ENCODE results near the gene MORF4L2.

Gene MORF4L2

DNA sequence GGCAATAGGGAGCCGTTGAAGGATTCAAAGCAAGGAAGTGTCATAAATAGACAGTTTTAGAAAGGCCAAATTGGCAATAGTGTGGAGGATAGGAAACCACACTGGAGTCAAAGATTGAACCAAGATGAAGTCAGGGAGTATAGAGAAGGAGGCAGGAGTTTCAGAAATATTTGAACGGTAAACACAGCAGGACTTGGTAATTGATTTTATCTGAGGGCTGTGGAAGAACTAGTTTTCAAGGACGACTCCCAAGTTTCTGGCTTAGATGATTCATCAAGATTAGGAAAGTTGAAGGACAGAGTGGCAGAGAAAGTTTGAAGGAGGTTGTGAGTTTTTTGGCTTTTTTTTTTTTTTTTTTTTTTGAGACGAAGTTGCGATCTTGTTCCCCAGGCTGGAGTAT is 12.7 kb upstream of the MORF4L2 start:
- Mint-ChIP-seq H3K36me3 (peaks cover 3% of the 10 kb centered on the region), H3K27ac (no peak overlapping the region), H3K4me1 (no peaks in the 10 kb centered on the region), H3K27me3 (peaks cover 5% of the 10 kb centered on the region), H3K4me3 (no peak overlapping the region), H3K9me3 (peaks cover 2% of the 10 kb centered on the region)
- no peak for DNase-seq (ENCODE audit: low spot score in 2 of 2)
- no peak for ATAC-seq (ENCODE audit: low read depth)

DNA sequence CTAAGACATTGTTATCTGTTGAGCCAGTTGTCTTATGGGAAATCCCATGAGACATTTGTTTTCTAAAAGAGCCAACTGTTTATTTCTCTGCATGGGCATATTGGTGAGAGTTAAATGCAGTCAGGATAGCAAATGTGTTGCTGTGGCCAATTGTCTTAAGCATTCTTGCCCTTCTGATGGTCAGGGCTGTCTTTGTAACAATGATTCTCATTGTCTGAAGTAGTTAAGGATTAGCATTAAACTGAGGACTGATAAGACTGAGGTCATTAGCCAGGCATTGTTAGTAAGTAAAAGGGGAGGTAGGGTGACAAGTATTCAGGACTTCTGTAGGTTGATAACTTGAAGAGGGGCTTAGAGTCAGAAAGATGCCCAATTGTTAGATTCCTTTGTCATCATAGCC is 11.2 kb upstream of the MORF4L2 start:
- no peaks in the 10 kb centered on the region for H3K4me1 Mint-ChIP-seq
- ATAC-seq (ENCODE audit: low read depth) = no peak
- H3K27me3 Mint-ChIP-seq = peaks cover 5% of the 10 kb centered on the region
- no peak overlapping the region for H3K4me3 Mint-ChIP-seq
- H3K9me3 Mint-ChIP-seq = peaks cover 2% of the 10 kb centered on the region
- H3K36me3 Mint-ChIP-seq = peaks cover 3% of the 10 kb centered on the region
- DNase-seq (ENCODE audit: low spot score in 2 of 2) = no peak
- H3K27ac Mint-ChIP-seq = no peak overlapping the region

DNA sequence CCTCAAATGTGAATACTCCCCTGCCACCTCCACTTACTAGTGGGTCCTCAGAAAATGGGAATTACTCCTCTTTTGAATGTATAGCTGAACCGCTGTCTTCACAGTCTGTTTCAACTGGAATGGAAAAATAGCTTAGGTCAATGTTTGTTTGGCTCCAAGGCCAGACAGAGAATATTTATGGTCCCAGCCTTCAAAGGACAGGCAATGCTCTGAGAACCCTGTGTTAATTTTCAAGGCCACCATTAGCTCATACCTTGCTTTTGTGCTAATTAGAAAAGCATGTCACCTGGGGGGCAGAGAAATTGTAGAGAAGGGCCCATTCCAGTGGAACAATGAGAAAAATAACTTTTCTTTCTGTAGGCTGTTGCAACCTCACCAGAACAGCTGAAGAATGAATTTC is 4.6 kb upstream of the MORF4L2 start:
- no peak for ATAC-seq (ENCODE audit: low read depth)
- H3K4me3 Mint-ChIP-seq = no peak overlapping the region
- H3K9me3 Mint-ChIP-seq = no peaks in the 10 kb centered on the region
- DNase-seq (ENCODE audit: low spot score in 2 of 2) = no peak
- H3K27ac Mint-ChIP-seq = no peak overlapping the region
- H3K36me3 Mint-ChIP-seq = no peaks in the 10 kb centered on the region
- H3K27me3 Mint-ChIP-seq = no peaks in the 10 kb centered on the region
- no peaks in the 10 kb centered on the region for H3K4me1 Mint-ChIP-seq

GRCh38 chrX:103688946-103689345 is 2.4 kb upstream of the MORF4L2 start:
- Mint-ChIP-seq H3K4me3 (peak overlapping the region; percentile 32), H3K9me3 (no peaks in the 10 kb centered on the region), H3K27ac (no peak overlapping the region), H3K4me1 (no peaks in the 10 kb centered on the region), H3K36me3 (peaks cover under 1% of the 10 kb centered on the region), H3K27me3 (no peaks in the 10 kb centered on the region)
- no peak for DNase-seq (ENCODE audit: low spot score in 2 of 2)
- ATAC-seq (ENCODE audit: low read depth) = no peak

GRCh38 chrX:103687696-103688201 is 1.2 kb upstream of the MORF4L2 start:
- Mint-ChIP-seq H3K4me1 (no peaks in the 10 kb centered on the region), H3K4me3 (no peak overlapping the region), H3K27ac (no peak overlapping the region), H3K9me3 (no peaks in the 10 kb centered on the region), H3K36me3 (peaks cover 4% of the 10 kb centered on the region), H3K27me3 (no peaks in the 10 kb centered on the region)
- ATAC-seq (ENCODE audit: low read depth) (no peak), DNase-seq (ENCODE audit: low spot score in 2 of 2) (peak; percentile 17 to 35)

- no peaks in the 10 kb centered on the region for H3K9me3 Mint-ChIP-seq
- H3K4me1 Mint-ChIP-seq = no peaks in the 10 kb centered on the region
- ATAC-seq (ENCODE audit: low read depth) (peak; percentile 64), DNase-seq (ENCODE audit: low spot score in 2 of 2) (peak; percentile 82 to 84)
- no peak overlapping the region for H3K4me3 Mint-ChIP-seq
- H3K36me3 Mint-ChIP-seq = peaks cover 4% of the 10 kb centered on the region
- no peak overlapping the region for H3K27ac Mint-ChIP-seq
- no peaks in the 10 kb centered on the region for H3K27me3 Mint-ChIP-seq
Observed at GRCh38 chrX:103687073-103687695, 685 bp upstream of the MORF4L2 start.

- Mint-ChIP-seq H3K4me1 (no peaks in the 10 kb centered on the region), H3K9me3 (no peaks in the 10 kb centered on the region), H3K27me3 (no peaks in the 10 kb centered on the region), H3K36me3 (peaks cover 4% of the 10 kb centered on the region), H3K27ac (no peak overlapping the region), H3K4me3 (peak overlapping the region; percentile 68)
- DNase-seq (ENCODE audit: low spot score in 2 of 2) (no peak), ATAC-seq (ENCODE audit: low read depth) (no peak)
Observed at GRCh38 chrX:103685396-103685795, 1.1 kb downstream of the MORF4L2 start.

DNA sequence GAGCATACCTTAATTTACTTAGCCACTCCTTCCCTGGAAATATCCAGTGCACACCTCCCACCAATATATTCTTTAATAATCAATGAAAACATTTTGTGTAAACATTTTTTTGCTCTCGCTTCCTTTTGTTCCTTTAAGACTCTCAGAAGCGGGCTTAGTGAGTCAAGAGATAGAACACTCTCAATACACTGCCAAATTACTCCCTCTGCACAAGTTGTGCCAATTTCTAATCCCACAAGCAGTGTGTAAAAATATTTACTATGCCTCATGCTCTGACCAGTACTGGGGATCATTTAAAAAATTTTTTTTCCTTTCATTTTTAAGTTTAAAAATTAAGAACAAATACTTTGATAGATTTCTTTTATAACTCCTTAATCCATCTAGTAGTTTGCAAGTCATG is 5.1 kb downstream of the MORF4L2 start:
- Mint-ChIP-seq H3K27ac (no peak overlapping the region), H3K4me1 (no peaks in the 10 kb centered on the region), H3K27me3 (no peaks in the 10 kb centered on the region), H3K4me3 (no peak overlapping the region), H3K36me3 (peaks cover 22% of the 10 kb centered on the region), H3K9me3 (no peaks in the 10 kb centered on the region)
- DNase-seq (ENCODE audit: low spot score in 2 of 2) (no peak), ATAC-seq (ENCODE audit: low read depth) (no peak)

DNA sequence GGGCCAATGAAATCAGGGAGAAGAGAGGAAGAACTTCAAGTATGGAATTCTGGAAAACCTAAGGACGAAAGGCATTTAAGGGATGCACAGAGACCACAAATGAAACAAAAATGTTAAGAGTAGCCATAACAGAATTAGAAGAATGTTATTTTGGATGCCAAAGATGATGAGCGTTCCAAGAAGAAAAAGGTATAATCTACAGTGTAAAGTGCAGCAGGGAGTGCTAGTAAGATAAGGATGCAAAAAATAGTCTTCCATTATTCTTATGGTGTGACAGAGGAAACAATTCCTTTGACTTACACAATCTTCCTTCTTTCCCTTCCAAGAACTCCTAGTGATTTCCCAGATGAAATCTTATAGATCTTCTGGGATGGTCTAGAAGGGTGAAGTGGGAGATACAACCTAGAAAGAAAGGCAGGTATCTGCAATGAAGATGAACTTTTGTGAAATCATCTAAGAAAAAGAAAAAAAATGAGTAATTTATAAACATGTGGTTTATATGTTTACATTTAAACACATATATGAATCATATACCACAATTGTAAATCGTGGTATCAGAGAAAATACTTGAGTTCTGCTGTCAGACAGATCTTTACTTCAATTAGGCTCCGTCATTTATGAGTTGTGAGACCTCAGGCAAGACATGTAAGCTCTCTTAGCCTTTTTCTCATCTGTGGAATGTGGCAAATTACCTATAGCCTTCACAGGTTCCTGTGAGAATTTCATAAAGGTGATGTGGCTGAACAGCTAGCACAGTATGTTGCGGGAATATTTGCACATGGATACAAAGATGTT is 8.1 kb downstream of the MORF4L2 start:
- Mint-ChIP-seq H3K36me3 (peaks cover 20% of the 10 kb centered on the region), H3K27me3 (no peaks in the 10 kb centered on the region), H3K27ac (no peak overlapping the region), H3K9me3 (no peaks in the 10 kb centered on the region), H3K4me1 (no peaks in the 10 kb centered on the region), H3K4me3 (no peak overlapping the region)
- no peak for DNase-seq (ENCODE audit: low spot score in 2 of 2)
- no peak for ATAC-seq (ENCODE audit: low read depth)

DNA sequence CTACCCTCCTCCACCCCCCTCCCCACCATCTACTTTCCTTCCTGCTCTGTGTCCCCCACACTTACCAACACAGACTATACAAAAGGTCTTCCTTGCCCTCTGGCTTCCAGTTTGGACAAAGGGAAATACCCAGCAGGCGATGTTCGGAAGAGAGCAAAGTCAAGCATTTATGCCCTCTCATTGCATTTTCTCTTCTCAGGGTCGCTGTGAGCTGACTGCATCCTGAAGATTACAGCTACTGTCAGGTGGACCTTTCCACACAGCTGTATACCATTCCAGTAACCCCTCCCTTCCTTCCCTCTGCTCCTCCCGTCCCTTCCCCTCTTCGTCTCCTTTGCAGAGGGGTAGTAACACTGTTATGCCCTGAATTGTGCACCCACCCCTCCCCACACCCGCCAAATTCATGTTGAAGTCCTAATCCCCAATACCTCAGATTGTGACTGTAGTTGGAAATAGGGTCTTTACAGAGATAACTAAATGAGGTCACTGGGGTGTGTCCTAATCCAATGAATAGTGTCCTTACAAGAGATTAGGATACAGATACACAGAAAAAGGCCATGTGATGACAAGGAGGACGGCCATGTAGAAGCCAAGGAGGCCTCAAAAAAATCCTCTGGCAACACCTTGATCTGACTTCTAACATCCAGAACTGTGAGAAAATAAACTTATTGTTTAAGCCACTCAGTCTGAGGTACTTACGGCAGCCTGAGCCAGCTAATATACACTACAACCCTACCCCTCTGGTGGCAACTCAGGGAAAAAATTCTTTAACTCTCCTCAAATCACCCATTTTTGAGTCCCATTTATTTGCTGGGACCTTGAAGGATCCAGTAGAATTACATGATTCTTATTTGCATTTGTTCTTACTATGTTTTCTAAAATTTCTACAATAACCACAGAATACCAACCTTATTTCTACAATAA is 11.7 kb downstream of the MORF4L2 start:
- Mint-ChIP-seq H3K36me3 (peaks cover 20% of the 10 kb centered on the region), H3K27me3 (no peaks in the 10 kb centered on the region), H3K4me1 (no peaks in the 10 kb centered on the region), H3K27ac (no peak overlapping the region), H3K4me3 (no peak overlapping the region), H3K9me3 (no peaks in the 10 kb centered on the region)
- ATAC-seq (ENCODE audit: low read depth) (no peak), DNase-seq (ENCODE audit: low spot score in 2 of 2) (no peak)

- Mint-ChIP-seq H3K36me3 (no peaks in the 10 kb centered on the region), H3K4me3 (no peak overlapping the region), H3K27ac (no peak overlapping the region), H3K27me3 (no peaks in the 10 kb centered on the region), H3K4me1 (no peaks in the 10 kb centered on the region), H3K9me3 (no peaks in the 10 kb centered on the region)
- DNase-seq (ENCODE audit: low spot score in 2 of 2) (no peak), ATAC-seq (ENCODE audit: low read depth) (no peak)
Observed at GRCh38 chrX:103669745-103670144, 16.8 kb downstream of the MORF4L2 start.

GRCh38 chrX:103666202-103667107 is 20.0 kb downstream of the MORF4L2 start:
- Mint-ChIP-seq H3K27me3 (peaks cover 4% of the 10 kb centered on the region), H3K27ac (no peak overlapping the region), H3K4me1 (no peaks in the 10 kb centered on the region), H3K9me3 (no peaks in the 10 kb centered on the region), H3K36me3 (no peaks in the 10 kb centered on the region), H3K4me3 (no peak overlapping the region)
- DNase-seq (ENCODE audit: low spot score in 2 of 2) (no peak), ATAC-seq (ENCODE audit: low read depth) (no peak)

DNA sequence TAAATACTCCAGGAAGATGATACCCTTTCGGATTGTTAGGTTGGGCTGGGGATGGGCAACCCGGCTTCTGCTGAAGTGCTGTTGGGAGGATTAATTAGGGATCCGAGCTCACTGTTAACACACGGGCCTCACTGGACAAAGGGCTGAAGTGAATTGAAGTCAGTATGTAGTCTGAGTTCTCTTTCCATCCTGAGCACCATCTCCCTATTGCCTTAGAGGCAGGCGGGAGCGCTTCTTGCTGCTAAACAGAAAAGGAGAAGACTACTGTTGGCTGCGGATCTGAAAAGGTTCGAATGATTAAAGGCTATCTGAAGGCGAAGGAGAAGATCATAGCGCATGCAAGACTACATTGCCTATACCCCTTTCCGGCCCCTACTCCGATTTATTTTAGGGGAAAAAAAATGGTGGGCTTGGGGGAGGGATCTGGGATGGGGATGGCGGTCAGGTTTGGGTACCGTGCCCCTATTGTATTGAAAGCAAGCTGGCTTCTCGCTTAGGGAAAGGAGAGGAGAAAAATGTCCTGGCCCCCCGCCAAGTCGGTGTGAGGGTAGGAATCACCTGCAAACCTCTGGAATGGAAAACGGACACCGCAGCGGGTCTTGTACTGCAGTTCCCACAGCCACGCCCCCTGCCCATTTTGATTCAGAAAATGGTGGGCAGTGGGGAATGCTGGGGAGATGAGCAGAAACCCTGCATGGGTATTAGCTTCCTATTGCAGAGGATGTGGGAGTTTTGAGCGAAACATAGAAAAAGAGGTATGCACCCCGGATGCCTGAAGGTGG is 22.3 kb downstream of the MORF4L2 start:
- peaks cover 6% of the 10 kb centered on the region for H3K27me3 Mint-ChIP-seq
- DNase-seq (ENCODE audit: low spot score in 2 of 2) = no peak
- H3K4me1 Mint-ChIP-seq = no peaks in the 10 kb centered on the region
- no peak for ATAC-seq (ENCODE audit: low read depth)
- H3K27ac Mint-ChIP-seq = no peak overlapping the region
- no peak overlapping the region for H3K4me3 Mint-ChIP-seq
- peaks cover 2% of the 10 kb centered on the region for H3K9me3 Mint-ChIP-seq
- no peaks in the 10 kb centered on the region for H3K36me3 Mint-ChIP-seq

All from memory B cell (primary cell).